HFFc6 (cell line): Measurements from ENCODE around the gene SUMF1. TPM values are rescaled to one million over a fixed set of nuclear protein-coding genes. Genes with fewer than 3 reads are reported as not detected.

Experiments
- DNase-seq: peaks from one replicate; pipeline ENCODE4 v3.0.0-alpha.2; 2018
- H3K27ac Mint-ChIP-seq: 2 replicates; pipeline ENCODE4 v1.8.0; 2020; ENCODE audit warnings: mild to moderate bottlenecking, mixed read lengths
- H3K27me3 Mint-ChIP-seq: 2 replicates; pipeline ENCODE4 v1.8.0; 2021; ENCODE audit warnings: mild to moderate bottlenecking, moderate library complexity, mixed read lengths; ENCODE audit not compliant: insufficient read depth
- H3K36me3 Mint-ChIP-seq: 2 replicates; pipeline ENCODE4 v1.8.0; 2021; ENCODE audit warnings: low read depth, mixed read lengths
- H3K4me1 Mint-ChIP-seq: 2 replicates; pipeline ENCODE4 v1.8.0; 2020; ENCODE audit warnings: low read depth, mixed read lengths
- H3K4me3 Mint-ChIP-seq: 2 replicates; pipeline ENCODE4 v1.8.0; 2020; ENCODE audit warnings: mild to moderate bottlenecking, moderate library complexity, mixed read lengths
- H3K9me3 Mint-ChIP-seq: 2 replicates; pipeline ENCODE4 v1.8.0; 2020; ENCODE audit warnings: mild to moderate bottlenecking, mixed read lengths
- total RNA-seq, 6 experiments: library from RNA; stranded (reverse); fragmentation: NEBNext Ultra II Directional; extraction: Animal tissue kit (Norgen Biotek cat#: 25700); gene quantifications; 2 replicates in 1 of 6; 3 replicates in 5 of 6; pipeline ENCODE4 v1.2.3, GENCODE V29; 2021
- TF ChIP-seq, protein P1 (sequence below): fragments of 200-600 bp; sonication (generic); IDR thresholded peaks from 2 replicates; pipeline ENCODE4 v1.5.0; 2021; ENCODE audit warnings: antibody characterized with exemption, mild to moderate bottlenecking

SUMF1 gene
- total RNA-seq, 6 experiments from 2014 or later = 33.5 to 38.0 (median 36.0) TPM

DNA sequence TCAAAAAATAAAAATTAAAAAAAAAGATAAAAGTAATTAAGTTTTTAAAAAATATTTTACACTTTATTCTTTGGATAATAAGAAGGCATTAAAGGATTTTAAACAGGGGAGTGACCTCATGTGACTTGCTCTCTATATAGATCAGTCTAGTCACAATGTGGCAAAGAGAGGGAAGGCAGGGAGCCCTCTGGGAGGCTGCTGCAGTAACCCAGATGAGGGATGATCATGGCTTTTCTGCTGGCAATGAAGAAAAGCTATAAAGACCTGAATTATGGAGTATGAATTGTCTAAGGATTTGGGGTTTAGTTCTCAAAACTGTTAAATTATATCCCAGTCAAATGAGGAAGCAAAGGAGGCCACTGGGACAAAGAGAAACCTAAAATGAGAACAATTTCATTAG is 58.1 kb downstream of the SUMF1 start:
- Mint-ChIP-seq H3K4me1 (peaks cover 27% of the 10 kb centered on the region), H3K27ac (no peak overlapping the region), H3K36me3 (no peaks in the 10 kb centered on the region), H3K4me3 (no peak overlapping the region), H3K9me3 (no peaks in the 10 kb centered on the region), H3K27me3 (no peaks in the 10 kb centered on the region)
- DNase-seq = no peak
- TF ChIP-seq, protein P1, sequence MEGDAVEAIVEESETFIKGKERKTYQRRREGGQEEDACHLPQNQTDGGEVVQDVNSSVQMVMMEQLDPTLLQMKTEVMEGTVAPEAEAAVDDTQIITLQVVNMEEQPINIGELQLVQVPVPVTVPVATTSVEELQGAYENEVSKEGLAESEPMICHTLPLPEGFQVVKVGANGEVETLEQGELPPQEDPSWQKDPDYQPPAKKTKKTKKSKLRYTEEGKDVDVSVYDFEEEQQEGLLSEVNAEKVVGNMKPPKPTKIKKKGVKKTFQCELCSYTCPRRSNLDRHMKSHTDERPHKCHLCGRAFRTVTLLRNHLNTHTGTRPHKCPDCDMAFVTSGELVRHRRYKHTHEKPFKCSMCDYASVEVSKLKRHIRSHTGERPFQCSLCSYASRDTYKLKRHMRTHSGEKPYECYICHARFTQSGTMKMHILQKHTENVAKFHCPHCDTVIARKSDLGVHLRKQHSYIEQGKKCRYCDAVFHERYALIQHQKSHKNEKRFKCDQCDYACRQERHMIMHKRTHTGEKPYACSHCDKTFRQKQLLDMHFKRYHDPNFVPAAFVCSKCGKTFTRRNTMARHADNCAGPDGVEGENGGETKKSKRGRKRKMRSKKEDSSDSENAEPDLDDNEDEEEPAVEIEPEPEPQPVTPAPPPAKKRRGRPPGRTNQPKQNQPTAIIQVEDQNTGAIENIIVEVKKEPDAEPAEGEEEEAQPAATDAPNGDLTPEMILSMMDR = no peak

DNA sequence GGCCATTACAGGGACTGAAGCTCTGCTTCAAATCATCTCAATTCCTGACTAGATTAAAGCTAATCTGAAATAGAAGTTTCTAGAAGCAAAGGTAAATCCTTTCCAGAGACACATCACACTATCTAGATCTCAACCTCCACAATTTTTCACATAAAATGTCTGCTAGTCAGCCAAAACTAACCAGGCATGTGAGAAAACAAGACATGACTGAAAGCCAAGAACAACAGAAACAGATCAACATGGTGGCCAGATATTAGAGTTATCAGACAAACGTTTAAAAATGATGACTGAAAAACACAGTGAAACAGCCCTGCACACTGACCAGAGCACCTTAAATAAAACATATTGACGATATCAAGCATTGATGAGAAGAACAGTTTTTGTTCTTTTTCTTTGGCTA is 59.1 kb downstream of the SUMF1 start:
- TF ChIP-seq, protein P1 = no peak
- Mint-ChIP-seq H3K27me3 (no peaks in the 10 kb centered on the region), H3K4me3 (no peak overlapping the region), H3K36me3 (no peaks in the 10 kb centered on the region; the same call in 1 of the 2 replicates), H3K4me1 (peaks cover 19% of the 10 kb centered on the region), H3K9me3 (no peaks in the 10 kb centered on the region), H3K27ac (no peak overlapping the region)
- DNase-seq = no peak

DNA sequence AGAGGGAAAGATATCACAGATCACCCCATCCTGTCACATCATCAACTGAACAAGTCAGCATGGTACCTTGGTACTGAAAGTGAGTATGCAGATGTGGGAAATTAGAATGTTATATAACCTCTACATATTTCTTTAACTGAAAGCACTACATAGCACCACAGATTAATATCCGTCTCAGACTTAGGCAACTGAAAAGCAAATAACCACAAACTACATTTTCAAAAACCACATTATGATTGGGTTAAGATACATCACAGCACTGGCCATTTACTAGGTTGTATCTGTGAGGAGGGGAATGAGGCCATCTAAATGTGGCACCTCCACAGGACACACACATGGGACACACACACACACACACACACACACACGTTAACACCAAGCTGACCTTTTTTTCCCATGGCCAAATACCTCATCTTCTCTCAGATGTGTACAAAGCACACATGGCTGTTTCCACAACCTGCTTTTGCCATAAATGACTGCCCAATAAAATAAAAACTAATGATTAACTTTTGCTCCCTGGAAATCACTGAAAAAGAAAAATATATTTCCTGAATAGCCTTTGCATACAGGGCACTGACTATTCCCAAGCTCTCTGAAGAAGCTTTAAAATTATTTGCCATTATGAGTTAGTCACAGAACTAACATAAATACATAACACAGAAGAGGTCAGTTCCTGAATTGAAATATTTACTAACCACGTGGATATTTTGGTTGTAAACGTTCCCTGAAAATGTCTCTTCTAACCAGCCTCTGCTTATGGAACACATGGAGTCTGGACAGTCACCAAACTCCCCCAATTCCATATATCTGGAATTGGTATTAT is 60.1 kb downstream of the SUMF1 start:
- Mint-ChIP-seq H3K27me3 (no peaks in the 10 kb centered on the region), H3K27ac (no peak overlapping the region), H3K9me3 (no peaks in the 10 kb centered on the region), H3K36me3 (peaks cover 6% of the 10 kb centered on the region; the same call in 1 of the 2 replicates), H3K4me1 (peaks cover 19% of the 10 kb centered on the region), H3K4me3 (no peak overlapping the region)
- TF ChIP-seq, protein P1 = no peak
- DNase-seq = no peak

DNA sequence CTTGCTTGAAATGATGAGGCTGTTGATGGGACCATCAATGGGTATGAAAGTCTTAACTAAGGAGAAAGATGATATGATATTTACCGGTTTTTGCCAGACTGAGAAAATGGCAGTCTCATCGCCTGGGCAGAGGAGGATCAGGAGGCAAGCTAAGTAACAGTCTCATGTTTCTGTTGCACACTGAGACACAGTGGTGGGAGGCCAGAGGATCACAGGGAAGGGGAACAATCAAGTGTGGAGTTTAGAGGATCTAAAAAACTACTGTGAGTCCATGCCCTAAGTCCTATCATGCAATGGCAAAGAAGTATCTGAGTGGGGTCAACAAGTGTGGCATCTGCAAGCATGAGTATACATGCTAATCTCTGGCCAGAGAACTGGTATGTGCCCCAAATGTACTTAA is 62.2 kb downstream of the SUMF1 start:
- no peak for DNase-seq
- Mint-ChIP-seq H3K27me3 (peaks cover under 1% of the 10 kb centered on the region; the same call in 1 of the 2 replicates), H3K27ac (no peak overlapping the region)

DNA sequence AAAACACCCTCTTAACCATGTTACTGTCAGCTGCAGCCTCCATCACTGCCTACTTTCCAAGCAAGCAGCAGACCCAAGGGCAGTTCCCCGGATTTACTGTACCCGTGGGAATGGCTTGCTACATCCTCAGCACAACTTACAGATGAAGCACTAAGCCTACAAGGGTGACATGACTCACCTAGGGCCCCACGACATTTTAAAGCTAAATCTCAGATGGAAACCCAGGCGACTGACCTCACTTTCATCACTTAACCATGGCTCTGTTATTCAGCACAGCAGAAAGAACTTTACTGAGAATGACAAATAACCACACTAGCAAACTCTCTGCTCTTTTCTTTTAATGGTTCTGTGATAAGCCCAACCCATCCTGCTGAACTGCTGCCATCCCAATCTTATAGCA is 65.6 kb downstream of the SUMF1 start:
- no peak overlapping the region for H3K27ac Mint-ChIP-seq
- no peak for DNase-seq
- TF ChIP-seq, protein P1 = no peak
- H3K4me3 Mint-ChIP-seq = no peak overlapping the region
- H3K27me3 Mint-ChIP-seq = peaks cover 1% of the 10 kb centered on the region; the same call in 1 of the 2 replicates
- peaks cover 6% of the 10 kb centered on the region; the same call in 1 of the 2 replicates for H3K36me3 Mint-ChIP-seq
- no peaks in the 10 kb centered on the region for H3K4me1 Mint-ChIP-seq
- no peaks in the 10 kb centered on the region for H3K9me3 Mint-ChIP-seq

More for the DNA sequence above, 62.2 kb downstream of the SUMF1 start:
- peaks cover 6% of the 10 kb centered on the region; the same call in 1 of the 2 replicates for H3K36me3 Mint-ChIP-seq
- H3K4me1 Mint-ChIP-seq = peaks cover 8% of the 10 kb centered on the region
- TF ChIP-seq, protein P1 = no peak
- H3K4me3 Mint-ChIP-seq = no peak overlapping the region
- H3K9me3 Mint-ChIP-seq = no peaks in the 10 kb centered on the region
